Stimulated activated CD4-positive, alpha-beta T cell treated with anti-CD3 and anti-CD28 coated beads, TNF-alpha, amount 100 ng/mL, for 4 hours (primary cell): ENCODE measurements around the gene PSMB10.
A peak's percentile ranks its signal among the peaks of the same experiment; 100 is the strongest.
"Not testable (repeated sequence)": the region's sequence is repeated elsewhere in the genome, so short reads cannot be mapped to it uniquely, and the experiment has no call there.

Experiments used
- DNase-seq, 3 experiments: peaks; one replicate each; pipeline ENCODE4 v3.0.0-alpha.2; 2020; ENCODE audit warnings: low read depth in 3 of 3

The PSMB10 gene

DNA sequence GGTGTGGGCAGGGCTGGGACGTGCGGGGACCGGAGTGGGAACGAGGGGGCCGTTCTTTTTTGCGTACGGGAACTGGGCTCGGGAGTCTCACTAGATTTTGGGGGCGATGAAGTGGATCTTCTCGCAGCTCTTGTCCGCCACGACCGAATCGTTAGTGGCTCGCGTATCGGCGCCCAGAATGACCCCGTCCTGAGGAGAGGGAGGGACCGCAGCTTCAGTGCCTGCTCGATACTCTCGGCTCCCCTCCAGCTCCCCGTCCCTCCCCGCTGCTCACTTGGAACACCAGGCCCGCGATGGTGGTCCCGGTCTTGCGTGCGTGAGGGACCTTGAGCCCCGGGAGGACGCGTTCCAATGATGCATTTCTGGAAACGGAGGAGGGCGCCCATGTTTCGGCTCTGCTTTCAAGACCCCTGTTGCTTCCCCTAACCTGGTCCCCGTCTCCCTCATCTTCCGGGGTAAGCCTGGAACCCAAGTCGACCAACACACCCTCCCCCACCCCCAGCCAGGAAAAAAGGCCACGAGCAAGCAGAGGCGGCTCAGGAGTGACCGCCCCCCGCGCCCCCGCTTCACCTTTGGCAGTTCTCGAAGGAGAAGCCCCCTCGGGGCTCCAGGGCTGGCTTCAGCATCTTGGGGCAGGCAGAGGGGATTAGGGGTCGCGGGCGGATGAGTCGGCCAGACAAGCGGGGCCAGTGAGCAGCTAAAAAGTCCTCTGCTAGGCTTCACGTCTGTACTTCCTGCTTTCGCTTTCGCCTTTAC lies at the start of gene PSMB10:
PSMB10 (minus strand) TSS at position 727 of the 756 bp plus-strand sequence; CDS start at position 626, 101 bp downstream.
- DNase-seq, result peak in 2 of 3 experiments; percentile 17 to 55

DNA sequence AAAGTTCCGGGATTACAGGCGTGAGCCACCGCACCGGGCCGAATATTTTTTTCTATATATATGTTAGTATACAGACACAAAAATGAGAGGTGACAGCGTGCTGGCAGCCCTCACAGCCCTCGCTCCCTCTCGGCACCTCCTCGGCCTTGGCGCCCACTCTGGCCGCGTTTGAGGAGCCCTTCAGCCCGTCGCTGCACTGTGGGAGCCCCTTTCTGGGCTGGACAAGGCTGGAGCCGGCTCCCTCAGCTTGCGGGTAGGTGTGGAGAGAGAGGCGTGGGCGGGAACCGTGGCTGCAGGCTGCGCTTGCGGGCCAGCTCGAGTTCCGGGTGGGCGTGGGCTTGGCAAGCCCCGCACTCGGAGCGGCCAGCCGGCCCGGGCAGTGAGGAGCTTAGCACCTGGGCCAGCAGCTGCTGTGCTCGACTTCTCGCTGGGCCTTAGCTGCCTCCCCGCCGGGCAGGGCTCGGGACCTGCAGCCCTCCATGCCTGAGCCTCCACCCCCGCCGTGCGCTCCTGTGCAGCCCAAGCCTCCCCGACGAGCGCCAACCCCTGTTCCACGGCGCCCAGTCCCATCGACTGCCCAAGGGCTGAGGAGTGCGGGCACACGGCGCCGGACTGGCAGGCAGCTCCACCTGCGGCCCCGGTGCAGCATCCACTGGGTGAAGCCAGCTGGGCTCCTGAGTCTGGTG lies 45.5 kb upstream of the PSMB10 start:
- DNase-seq, result no peak

DNA sequence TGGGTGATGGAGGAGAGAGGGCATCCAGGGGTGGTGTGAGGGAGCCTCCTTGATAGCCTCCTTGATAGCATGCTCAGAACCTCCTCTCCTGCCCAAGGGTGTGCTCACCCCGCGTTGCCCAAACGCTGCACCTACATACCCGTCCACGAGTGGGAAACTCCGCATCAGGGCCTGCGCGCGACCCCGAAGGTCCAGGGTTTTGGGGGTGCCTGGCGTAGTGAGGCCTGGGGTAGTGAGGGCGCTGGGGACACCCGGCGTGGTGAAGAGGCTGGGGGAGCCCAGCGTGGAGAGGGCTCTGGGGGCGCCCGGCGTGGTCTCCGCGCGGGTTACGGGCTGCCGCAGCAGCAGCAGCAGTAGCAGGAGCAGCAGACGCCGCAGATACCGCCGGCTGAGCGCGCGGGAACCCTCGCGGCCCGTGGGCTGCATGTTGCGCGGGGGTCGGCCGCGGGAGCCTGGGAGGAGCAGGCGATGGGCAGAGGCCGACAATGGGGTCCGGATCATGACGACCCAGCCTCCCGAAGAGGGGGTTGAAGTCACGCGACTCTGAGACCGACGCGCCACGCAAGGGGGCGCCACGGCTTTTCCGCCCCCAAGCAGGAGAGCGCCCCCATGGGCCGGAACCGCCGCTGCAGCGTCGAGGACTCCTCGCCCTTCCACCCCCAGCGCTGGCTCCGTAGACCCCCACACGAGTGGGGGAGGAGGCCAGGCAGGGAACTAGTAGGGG lies 43.5 kb upstream of the PSMB10 start, which contains the start of gene DPEP3:
DPEP3 (minus strand) TSS at position 545 of the 724 bp plus-strand sequence; CDS start at position 426, 119 bp downstream.
- no peak for DNase-seq

DNA sequence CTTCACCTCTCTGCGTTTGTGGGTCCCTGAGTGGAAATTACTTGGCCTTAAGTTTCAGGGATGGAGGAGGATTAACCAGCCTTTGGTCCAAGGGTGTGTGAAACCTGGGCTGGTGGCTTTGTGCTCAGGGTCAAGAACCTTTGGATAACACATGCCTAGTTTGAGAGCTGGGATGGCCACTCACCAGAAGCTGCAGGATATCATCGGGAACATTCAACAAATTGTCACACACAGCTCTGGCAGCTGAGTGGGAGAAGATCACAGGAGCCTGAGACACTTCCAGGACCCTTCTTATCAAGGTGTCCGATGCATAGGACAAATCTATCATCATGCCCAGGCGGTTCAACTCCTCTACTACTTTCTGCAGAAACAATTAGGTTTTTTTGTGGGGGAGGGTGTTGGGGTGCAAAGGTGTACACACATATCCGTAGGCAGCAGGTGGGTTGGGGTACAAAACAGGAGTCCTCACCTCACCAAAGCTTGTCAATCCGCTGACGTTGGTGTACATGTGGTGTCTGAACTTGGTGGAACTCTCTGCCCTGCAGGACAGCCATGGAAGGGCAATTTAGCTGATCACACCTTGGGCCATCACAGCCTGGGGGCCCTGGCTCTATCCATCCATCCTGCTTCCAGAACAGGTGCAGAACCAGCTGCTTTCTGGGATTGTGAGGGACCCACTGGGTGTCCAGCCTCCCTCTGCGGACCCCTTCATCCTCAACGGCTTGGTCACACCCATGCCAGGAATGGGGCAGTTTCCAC lies 41.0 kb upstream of the PSMB10 start:
- no peak for DNase-seq

DNA sequence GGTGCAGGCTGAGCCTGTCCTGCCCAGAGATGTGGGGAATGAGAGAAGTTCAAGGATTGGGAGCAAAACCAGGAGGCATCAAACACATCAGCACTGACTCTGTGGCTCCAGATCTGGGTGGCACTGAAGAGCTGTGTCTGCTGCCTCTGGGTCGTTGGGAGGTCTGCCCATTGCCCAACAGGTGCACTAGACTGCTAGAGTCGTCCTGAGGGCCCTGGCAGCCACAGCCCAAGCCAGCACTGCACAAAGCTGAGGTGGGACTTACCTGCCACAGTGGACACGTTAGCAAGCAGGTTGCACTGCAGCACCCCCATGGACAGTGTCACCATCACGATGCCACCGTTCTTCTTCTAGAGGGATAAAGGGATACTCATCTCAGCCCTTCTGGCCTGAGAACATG lies 40.4 kb upstream of the PSMB10 start:
- DNase-seq, result no peak

DNA sequence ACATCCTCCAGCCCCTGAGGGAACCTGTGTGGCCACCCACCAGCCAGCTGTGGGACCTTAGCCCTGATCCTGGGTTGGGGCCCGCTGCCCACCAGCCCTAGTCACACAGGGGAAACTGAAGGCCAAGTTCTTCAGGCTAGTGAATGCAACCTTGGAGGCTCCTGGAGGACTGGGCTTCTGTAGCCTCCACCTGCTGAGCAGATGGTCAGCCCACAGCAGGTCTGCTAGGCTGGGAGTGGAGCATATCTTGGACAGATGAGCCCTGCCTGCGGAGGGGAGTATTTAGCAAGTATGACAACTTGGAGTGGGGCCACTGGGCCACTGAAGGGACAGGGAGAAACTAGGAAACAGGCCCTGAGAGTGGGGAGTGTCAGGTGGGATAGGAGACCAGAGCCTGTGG lies 39.6 kb upstream of the PSMB10 start:
- no peak for DNase-seq

DNA sequence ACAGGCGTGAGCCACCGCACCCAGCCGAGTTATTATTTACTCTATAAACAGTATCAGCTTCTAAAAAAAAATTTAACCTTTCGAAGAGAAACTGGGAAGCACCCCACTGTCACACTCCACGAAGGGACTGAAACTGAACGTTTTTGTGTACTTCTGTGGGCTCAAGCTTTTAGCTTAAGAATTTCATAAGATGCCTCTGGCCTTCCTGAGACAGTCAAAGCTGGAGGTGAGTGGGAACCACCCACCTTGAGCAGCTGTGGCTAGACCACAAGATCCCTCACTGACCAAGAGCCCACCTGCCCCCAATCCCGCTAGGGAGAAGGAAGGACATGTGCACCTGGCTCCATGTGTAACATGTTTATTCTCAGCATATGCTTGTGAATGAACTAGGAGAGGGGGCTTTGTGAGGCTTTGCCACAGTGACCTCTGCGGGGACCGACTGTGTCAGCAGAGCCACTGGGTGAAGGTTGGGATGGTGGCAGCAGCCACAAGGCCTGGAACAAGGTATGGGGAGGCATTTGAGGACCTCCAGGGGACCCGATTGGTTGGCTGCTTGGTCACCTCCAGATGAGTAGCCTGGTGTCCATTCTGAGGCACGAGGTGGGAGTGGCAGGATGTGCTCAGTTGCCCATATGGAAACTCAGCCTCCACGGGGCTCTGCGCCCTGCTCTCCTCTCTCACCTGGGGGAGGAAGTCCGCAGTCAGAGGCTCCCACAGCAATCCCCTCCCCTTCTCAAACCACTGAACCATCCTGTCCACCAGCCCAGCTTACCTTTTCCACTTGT lies 38.9 kb upstream of the PSMB10 start:
- no peak for DNase-seq

DNA sequence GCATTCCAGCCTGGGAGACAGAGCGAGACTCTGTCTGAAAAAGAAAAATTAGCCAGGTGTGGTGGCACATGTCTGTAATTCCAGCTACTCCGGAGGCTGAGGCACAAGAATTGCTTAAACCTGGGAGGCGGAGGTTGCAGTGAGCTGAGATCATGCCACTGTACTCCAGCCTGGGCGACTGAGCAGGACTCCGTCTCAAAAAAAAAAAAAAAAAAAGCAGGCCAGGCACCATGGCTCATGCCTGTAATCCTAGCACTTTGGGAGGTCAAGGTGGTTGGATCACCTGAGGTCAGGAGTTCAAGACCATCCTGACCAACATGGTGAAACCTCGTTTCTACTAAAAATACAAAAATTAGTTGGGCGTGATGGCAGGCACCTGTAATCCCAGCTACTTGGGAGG lies 35.6 kb upstream of the PSMB10 start:
- not testable (repeated sequence) for DNase-seq

DNA sequence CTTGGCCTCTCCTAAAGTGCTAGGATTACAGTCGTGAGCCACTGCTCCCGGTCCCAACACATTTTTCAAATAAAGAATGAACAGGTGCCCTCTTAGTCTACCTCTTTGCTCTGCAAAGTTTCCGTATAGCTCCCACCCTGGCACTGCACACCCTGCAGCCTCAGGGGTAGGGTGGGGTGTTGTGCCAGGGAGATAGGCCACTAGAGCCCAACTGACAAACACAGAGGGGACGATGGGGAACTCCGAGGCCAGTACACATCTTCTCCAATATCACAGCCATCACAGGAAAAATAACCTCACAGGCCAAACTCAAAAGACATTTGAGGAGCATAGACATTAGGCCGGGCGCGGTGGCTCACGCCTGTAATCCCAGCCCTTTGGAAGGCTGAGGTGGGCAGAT lies 34.5 kb upstream of the PSMB10 start:
- no peak for DNase-seq

DNA sequence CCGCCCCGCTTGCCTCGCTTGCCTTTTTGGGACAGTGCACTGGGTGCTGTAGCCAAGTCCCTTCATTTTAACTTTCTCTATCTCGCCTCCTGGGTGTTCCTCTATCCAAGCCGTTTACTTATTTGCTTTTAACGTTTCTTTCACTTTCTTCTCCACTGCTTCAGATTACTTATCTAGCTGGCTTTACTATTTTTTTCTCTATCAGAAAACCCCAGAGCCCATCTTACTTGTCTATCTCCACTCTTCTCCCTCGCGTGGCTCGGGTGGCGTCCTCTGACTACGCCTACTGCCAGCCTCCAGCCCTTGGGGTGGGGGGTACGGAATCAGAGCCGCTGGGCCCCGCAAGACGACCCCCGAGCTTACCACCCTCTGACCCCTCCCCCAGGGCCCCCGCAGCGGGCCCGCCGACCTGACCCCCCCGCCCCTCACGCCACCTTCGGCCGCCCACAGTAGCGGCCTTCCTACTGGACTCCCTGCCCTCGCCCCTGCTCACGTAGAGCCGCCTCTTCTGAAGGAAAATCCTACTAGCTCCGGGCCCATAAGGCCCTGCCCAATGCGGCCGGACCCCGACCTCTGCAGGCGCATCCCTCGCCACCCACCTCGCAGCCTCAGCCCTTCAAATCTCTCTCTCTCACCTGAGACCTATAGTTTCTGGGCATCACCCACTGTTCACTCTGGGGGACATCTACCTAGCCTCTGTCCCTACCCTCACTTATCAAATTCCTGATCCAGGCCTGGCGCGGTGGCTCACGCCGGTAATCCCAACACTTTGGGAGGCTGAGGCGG lies 32.8 kb upstream of the PSMB10 start:
- no peak for DNase-seq

DNA sequence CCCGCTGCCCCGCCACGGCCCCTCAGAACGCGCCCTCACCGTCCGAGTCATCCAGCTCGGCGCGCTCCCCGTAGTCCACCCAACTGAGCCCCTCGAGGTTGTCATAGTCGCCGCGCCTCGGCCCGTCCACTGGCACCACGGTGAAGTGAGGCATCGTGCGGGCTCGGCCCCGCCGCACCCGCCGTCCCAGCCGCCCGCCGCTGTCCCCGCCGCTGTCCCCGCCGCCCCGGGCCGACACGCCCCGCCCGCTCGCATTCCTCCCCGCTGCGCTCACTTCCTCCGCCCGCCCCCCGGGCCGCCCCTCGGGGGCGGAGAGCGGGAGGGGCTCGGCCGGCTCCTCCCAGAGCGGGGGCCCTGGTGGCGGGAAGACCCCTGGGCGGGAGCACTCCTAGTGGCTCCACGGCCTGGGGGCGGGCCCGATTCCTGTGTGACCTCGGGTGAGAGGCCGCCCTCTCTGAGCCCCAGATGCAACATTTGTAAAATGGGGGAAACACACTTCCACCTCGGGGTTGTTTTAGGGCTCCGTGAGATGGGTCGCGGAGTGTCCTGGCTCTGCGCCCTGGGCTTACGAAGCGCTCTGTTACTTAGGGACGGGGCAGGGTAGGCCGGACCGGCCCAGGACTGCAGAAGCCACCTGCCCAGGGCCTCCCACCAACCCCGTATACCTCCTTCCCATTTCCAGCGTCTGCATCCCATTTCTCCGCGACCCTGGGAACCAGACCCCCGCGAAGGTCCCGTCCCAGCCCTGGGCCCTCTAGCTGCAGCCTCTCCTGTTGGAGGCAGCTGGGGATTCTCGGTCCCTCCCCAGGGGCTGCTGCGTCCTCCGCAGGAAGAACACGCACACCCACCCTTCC lies 32.0 kb upstream of the PSMB10 start, which contains the start of gene SLC12A4:
SLC12A4 (minus strand) TSS at position 238 of the 854 bp plus-strand sequence; CDS start at position 154, 84 bp downstream.
- DNase-seq, result peak; percentile 67 to 76 (median 68)

DNA sequence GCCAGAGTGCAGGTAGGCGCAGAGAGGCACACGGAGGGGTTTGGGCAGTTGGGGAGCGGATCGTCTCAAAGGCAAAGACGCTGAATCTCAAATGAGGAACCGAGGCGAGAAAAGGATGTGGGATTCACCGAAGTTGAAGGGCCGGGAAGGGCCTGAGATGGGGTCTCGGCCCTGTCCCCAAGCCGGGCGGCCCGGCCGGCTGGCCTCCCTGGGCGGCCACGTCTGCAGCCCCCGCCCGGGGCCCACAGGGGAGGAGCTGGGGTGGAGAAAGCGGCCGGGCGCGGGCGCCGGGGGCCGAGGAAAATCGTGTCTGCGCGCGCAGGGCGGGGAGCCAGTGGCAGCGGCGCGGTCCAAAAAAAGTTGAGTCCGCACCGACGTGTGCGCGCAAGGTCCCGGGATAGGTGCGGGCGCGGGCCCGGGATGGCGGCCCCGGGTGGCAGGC lies 31.3 kb upstream of the PSMB10 start:
- DNase-seq, result peak in 1 of 3 experiments; percentile 35

DNA sequence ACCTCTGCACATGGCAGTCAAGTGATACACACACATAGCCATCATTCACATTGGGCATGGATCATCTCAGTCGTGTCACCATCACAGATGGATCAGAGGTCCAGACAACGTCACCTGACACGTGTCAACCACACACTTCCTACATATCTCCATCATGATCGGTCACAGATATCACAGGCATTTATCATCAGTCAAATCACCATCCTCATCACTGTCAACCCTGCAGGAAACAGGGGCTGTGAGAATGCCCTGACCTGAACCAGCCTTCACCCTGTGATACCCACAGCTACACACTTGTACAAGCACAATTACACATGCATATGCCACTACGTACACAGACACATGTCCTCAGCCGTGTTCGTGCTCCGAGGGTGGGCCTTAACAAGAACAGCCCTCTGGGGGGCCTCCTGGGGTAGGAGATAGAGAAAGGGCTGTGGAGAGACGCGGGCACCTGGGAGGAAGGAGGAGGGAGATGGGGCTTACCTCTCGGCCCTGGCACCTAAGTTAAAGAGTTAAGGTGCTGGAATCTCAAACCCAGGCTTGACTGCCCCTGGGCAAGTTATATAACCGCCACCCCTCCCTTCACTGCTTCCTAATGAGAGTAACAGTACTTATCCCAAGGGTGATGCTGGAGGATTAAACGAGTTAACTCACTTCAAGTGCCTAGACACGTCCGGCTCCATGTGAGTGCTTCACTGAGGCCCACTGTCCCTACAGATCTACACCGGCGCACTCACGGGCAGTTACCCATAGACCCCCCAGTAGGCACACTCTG lies 30.7 kb upstream of the PSMB10 start:
- DNase-seq, result no peak

DNA sequence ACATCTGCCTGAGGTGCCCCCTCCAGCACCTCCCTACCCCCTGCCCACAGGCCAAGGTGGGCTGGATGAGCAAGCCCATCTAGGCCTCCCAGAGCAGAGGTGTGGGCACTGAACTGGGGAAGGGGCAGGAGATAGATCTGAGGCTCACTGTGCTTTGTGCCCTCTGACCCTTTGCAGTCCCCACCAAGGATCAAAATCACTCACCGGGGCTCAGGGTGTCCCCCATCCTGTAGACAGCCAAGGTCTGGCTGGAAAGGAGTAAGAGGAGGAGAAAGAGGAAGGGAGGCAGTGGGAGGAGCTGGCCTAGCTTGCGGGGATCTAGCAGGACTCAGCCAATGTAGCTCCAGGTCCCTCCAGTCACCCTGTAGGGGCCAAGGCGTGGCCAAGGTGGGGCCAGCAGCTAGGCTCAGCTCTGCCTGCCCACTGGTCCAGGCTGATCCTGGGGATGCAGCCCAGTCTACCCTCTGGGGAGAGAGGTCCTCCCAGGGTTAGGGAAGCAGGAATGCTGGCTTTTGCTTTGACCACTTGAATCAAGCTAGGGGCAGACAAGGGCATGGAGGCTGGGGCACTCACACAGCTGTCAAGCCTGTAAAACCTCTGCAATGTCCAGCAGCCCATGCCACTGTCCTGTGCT lies 30.0 kb upstream of the PSMB10 start:
- DNase-seq, result no peak

DNA sequence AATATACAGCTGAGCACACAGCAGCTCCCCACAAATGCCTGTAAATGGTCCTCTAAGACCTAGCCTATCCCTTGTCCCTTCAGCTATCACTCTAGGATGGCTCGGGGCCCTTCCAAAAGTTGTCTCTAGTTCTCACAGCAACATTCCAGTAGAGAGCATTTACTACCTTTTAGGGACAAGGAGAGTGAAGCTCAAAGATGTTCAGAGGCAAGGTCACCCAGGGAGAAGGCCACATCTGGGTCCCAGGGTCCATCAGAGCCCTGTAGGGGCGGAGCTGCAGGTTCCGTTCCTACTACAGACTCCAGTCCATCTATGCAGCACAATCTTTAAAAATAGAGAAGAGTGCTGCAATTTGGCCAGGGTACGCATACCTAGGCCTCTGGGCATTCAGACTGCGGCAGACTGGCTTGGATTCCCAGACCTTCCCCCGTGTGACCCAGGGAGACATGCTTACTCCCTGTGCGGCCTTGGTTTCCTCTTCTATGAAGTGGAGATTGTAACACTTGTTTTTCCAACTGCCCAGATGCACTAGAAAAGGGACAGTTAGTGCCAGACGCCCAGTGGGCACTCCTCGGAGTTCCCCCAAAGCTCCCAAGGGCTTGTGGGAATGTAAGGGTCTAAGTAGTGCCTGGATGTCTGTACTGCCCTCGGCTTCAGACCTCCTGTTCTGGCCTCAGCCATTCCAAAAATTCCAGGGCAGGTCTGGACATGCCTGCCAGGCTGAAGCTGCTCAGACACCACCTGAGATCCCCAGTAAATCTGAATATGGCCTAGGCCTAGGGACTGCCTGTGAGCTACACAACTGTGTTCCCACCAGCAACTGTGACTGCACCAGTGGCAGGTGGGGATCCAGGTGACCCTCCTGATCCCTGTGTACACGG lies 29.3 kb upstream of the PSMB10 start:
- no peak for DNase-seq

DNA sequence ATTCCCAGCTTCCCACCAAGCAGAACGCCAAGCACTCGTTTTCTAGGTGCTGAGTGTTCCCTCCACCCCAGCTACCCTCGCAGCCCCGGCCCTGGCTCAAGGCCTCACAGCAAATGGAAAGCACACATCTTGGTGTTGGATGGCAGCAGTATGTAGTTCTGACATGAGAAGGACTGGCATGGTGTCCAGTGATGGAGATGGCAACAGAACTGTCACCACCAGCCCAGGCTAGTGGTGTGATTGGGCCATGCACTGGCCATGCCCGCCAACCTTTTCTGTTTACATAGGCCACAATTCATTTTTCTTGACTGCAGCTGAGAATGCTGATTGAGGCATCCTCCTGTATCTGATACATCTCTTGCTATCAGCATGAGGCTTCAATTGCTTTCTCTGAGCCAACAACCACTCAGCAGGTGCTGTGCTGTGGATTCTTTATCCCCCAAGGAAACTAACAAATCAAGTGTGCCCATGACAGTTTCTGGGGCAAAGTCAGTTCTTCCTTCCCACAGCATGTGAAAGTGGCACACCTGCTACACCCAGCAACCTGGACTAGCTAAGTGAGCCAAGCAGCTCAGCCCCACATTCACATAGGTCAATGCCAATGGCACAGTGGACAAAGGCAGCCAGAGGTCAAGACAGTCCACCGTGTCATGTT lies 28.0 kb upstream of the PSMB10 start:
- no peak for DNase-seq
